ENCODE measurements around the gene SRGAP1. TPM values are rescaled to one million over a fixed set of nuclear protein-coding genes. Genes with fewer than 3 reads are reported as not detected.

SRGAP1 gene
- total and polyA plus RNA-seq, 2 of the 13 experiments (the other 11 are each of a cell fraction or from before 2014, with no cell fraction given), result 1.6 to 3.4 TPM

- BruUV-seq (replicated peaks), result no TSS peak
- Histone ChIP-seq H3K4me1 (ENCODE audit: insufficient read depth, low read length) (peaks cover 47% of the 10 kb centered on the region), H2AFZ (ENCODE audit: low read length) (no peak overlapping the region), H3K79me2 (ENCODE audit: insufficient read depth, low read length) (no peaks in the 10 kb centered on the region), H3K4me3 (replicated peaks in 1 of 3; ENCODE audit: insufficient read depth in 1 of 3, low read depth in 2 of 3, low read length in 3 of 3) (no peak overlapping the region), H3K9me3 (ENCODE audit: low read length) (no peaks in the 10 kb centered on the region), H3K27me3 (ENCODE audit: control insufficient read depth in 1 of 2, insufficient read depth in 2 of 2, low read length in 2 of 2) (no peaks in the 10 kb centered on the region), H3K36me3 (replicated peaks in 1 of 2; ENCODE audit: control insufficient read depth in 1 of 2, insufficient read depth in 2 of 2, low read length in 2 of 2) (no peaks in the 10 kb centered on the region), H4K20me1 (ENCODE audit: insufficient read depth, low read length) (no peaks in the 10 kb centered on the region), H3K4me2 (ENCODE audit: low read depth, low read length) (no peak overlapping the region), H3K27ac (ENCODE audit: extremely low read length, insufficient read depth, low read length) (no peak overlapping the region), H3K9ac (ENCODE audit: insufficient read depth, low read depth, low read length) (no peak overlapping the region; the same call in 1 of the 2 replicates)
- POLR2A ChIA-PET, result interaction anchor here (1.4 kb wide), 1 partner anchor 25 kb away, joined by 3 read pairs; no protein-coding TSS in a partner anchor
- FAIRE-seq (no peak), ATAC-seq (no peak), DNase-seq (ENCODE audit: low spot score) (no peak)
- CTCF ChIA-PET (ENCODE audit: low intra/inter-chr PET ratio, low total read pairs), result no interaction called here
- TF ChIP-seq, protein P1, sequence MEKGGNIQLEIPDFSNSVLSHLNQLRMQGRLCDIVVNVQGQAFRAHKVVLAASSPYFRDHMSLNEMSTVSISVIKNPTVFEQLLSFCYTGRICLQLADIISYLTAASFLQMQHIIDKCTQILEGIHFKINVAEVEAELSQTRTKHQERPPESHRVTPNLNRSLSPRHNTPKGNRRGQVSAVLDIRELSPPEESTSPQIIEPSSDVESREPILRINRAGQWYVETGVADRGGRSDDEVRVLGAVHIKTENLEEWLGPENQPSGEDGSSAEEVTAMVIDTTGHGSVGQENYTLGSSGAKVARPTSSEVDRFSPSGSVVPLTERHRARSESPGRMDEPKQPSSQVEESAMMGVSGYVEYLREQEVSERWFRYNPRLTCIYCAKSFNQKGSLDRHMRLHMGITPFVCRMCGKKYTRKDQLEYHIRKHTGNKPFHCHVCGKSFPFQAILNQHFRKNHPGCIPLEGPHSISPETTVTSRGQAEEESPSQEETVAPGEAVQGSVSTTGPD (CRISPR knock-in tag; IDR thresholded peaks at IDR 0.05), result no peak
- no peak for TF ChIP-seq ETV5 (CRISPR knock-in tag; IDR thresholded peaks at IDR 0.05; ENCODE audit: borderline replicate concordance)
- no peak for TF ChIP-seq ZNF282 (IDR thresholded peaks at IDR 0.05; ENCODE audit: partially characterized antibody)
- TF ChIP-seq, protein P2, sequence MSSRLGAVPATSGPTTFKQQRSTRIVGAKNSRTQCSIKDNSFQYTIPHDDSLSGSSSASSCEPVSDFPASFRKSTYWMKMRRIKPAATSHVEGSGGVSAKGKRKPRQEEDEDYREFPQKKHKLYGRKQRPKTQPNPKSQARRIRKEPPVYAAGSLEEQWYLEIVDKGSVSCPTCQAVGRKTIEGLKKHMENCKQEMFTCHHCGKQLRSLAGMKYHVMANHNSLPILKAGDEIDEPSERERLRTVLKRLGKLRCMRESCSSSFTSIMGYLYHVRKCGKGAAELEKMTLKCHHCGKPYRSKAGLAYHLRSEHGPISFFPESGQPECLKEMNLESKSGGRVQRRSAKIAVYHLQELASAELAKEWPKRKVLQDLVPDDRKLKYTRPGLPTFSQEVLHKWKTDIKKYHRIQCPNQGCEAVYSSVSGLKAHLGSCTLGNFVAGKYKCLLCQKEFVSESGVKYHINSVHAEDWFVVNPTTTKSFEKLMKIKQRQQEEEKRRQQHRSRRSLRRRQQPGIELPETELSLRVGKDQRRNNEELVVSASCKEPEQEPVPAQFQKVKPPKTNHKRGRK (CRISPR knock-in tag; IDR thresholded peaks at IDR 0.05), result no peak
- 0 out of 2 replicates have a peak, but pooled peaks have one; percentile 27 for TF ChIP-seq ZNF24 (IDR thresholded peaks at IDR 0.05)
- intact Hi-C loops (cut with micrococcal nuclease; ENCODE audit: unreplicated experiment) (no loop called here), in situ Hi-C loops (cut with HindIII; ENCODE audit: extremely low pct_ligation_motif_present, low pct_unique_long_range_greater_than_20kb) (no loop called here)
- WGBS (ENCODE audit: low lambda C conversion rate), result 98% methylated on average over 2 of the region's 2 CpGs
Measured at GRCh38 chr12:63913929-63914328, 69.4 kb downstream of the SRGAP1 start.
